Right lobe of liver (tissue), 6 donors: ENCODE data around the gene ERO1B. TPM values are rescaled to one million over a fixed set of nuclear protein-coding genes. Genes with fewer than 3 reads are reported as not detected.
"Not testable (repeated sequence)": the region's sequence is repeated elsewhere in the genome, so short reads cannot be mapped to it uniquely, and the experiment has no call there.

Experiments used
- ATAC-seq, 4 donors: fragments of 200-7000 bp; cut with Tn5 transposase; one replicate each; pipeline ENCODE4 v1.9.1; 2020; ENCODE audit warnings: mild to moderate bottlenecking in 4 of 4, moderate library complexity in 4 of 4
- DNase-seq, 3 donors: peaks; one replicate each; pipeline ENCODE4 v3.0.0-alpha.2; 2020
- H3K27ac ChIP-seq, 3 donors: fragments of 200-600 bp; one replicate each; pipeline ENCODE4 v1.8.0; 2022
- H3K27me3 ChIP-seq, 2 donors: fragments of 200-600 bp; one replicate each; pipeline ENCODE4 v1.8.0; 2022
- H3K36me3 ChIP-seq, 4 donors: fragments of 200-600 bp; sonication (generic) in 1 of 4; one replicate each; pipeline versions ENCODE4 v1.5.1 to v1.8.0; 2017 to 2022; ENCODE audit warnings: control low read depth in 1 of 4
- H3K4me1 ChIP-seq, 4 donors: fragments of 200-600 bp; sonication (generic) in 1 of 4; one replicate each; pipeline versions ENCODE4 v1.5.1 to v1.8.0; 2017 to 2022; ENCODE audit warnings: control low read depth in 1 of 4
- H3K4me3 ChIP-seq, 3 donors: fragments of 200-600 bp; one replicate each; pipeline ENCODE4 v1.8.0; 2022
- H3K9me3 ChIP-seq, 4 donors: fragments of 200-600 bp; sonication (generic) in 1 of 4; one replicate each; pipeline versions ENCODE4 v1.5.1 to v1.8.0; 2017 to 2022; ENCODE audit warnings: control low read depth in 1 of 4
- CTCF ChIP-seq, 4 donors: fragments of 200-600 bp in 3 of 4; fragments of 450-650 bp in 1 of 4; IDR thresholded peaks; one replicate each; pipeline versions ENCODE4 v1.5.1 to v1.8.0; 2016 to 2022; ENCODE audit warnings: antibody characterized with exemption in 4 of 4, mild to moderate bottlenecking in 2 of 4
- POLR2A ChIP-seq: fragments of 450-650 bp; IDR thresholded peaks from one replicate; pipeline ENCODE4 v1.6.1; 2017; ENCODE audit warnings: antibody characterized with exemption, mild to moderate bottlenecking
- WGBS: methylation state at CpG from one replicate; pipeline ENCODE4 v1.1.6; 2018; ENCODE audit warnings: low coverage, low lambda C conversion rate; ENCODE audit not compliant: insufficient coverage; ENCODE audit errors: missing lambda C conversion rate; 5-methylcytosine and 5-hydroxymethylcytosine counted together
- intact Hi-C, 2 donors: fragments of 100-400 bp; cut with DNase I; formaldehyde crosslinking; loops; one replicate each; pipeline versions ENCODE4 v1.11.2 to v1.14.1; 2022
- total RNA-seq, 6 experiments: library from RNA; depleted of rRNA in 2 of 6; stranded (reverse); fragments of >200 nt in 2 of 6; fragmentation: NEBNext Ultra II Directional in 3 of 6; extraction: Animal tissue kit (Norgen Biotek cat#: 25700) in 3 of 6; gene quantifications; one replicate each; pipeline versions ENCODE4 v1.1.0 to v1.2.4, GENCODE V29; 2016 to 2023
- donor health status: DM: no; HTN: yes; CAD: no.
- donor health status: DM: no; HTN: no; CAD: no.
- donor health status: DM: no; HTN: no; CAD: no.
- donor health status: DM: no; HTN: yes; CAD: no.
- donor health status: DM: no; HTN: yes; CAD: no.

Gene ERO1B
- total RNA-seq, 6 experiments from 2014 or later = 8.0 to 22.5 (median 17.1) TPM

- no peak for ATAC-seq
- intact Hi-C loops = no loop called here
- H3K4me1 ChIP-seq = no peaks in the 10 kb centered on the region
- H3K36me3 ChIP-seq = no peaks in the 10 kb centered on the region
- H3K4me3 ChIP-seq = no peak overlapping the region
- no peak for TF ChIP-seq POLR2A
- TF ChIP-seq CTCF (IDR thresholded peaks at IDR 0.05) = no peak
- H3K9me3 ChIP-seq = peaks cover 0 to 11% (median 0%) of the 10 kb centered on the region in 4 donors
- H3K27ac ChIP-seq = no peak overlapping the region
- WGBS = 80% methylated on average over 1 of the region's 1 CpG
- DNase-seq = no peak
- no peaks in the 10 kb centered on the region for H3K27me3 ChIP-seq
Measured at GRCh38 chr1:236320214-236320613, 38.5 kb upstream of the ERO1B start.

- intact Hi-C loops = no loop called here
- ATAC-seq (no peak), DNase-seq (no peak)
- H3K36me3 ChIP-seq = no peaks in the 10 kb centered on the region
- H3K9me3 ChIP-seq = peaks cover 0 to 4% (median 0%) of the 10 kb centered on the region in 4 donors
- H3K27ac ChIP-seq = no peak overlapping the region
- H3K27me3 ChIP-seq = no peaks in the 10 kb centered on the region
- 75% methylated on average over 2 of the region's 2 CpGs for WGBS
- H3K4me3 ChIP-seq = no peak overlapping the region
- no peak for TF ChIP-seq CTCF (IDR thresholded peaks at IDR 0.05)
- no peak for TF ChIP-seq POLR2A
- no peaks in the 10 kb centered on the region for H3K4me1 ChIP-seq
Measured at GRCh38 chr1:236316437-236316836, 34.7 kb upstream of the ERO1B start.

GRCh38 chr1:236315518-236315917, 33.8 kb upstream of the ERO1B start:
- no peak overlapping the region for H3K4me3 ChIP-seq
- ATAC-seq (no peak), DNase-seq (no peak)
- peaks cover 0 to 4% (median 0%) of the 10 kb centered on the region in 4 donors for H3K9me3 ChIP-seq
- no peaks in the 10 kb centered on the region for H3K4me1 ChIP-seq
- H3K27ac ChIP-seq = no peak overlapping the region
- no peaks in the 10 kb centered on the region for H3K36me3 ChIP-seq
- 86% methylated on average over 1 of the region's 2 CpGs for WGBS
- TF ChIP-seq CTCF (IDR thresholded peaks at IDR 0.05) (no peak), POLR2A (no peak)
- H3K27me3 ChIP-seq = no peaks in the 10 kb centered on the region
- intact Hi-C loops = no loop called here

- intact Hi-C loops = no loop called here
- Histone ChIP-seq H3K27me3 (no peaks in the 10 kb centered on the region), H3K36me3 (no peaks in the 10 kb centered on the region), H3K27ac (no peak overlapping the region), H3K9me3 (peaks cover 0 to 3% (median 0%) of the 10 kb centered on the region in 4 donors), H3K4me3 (no peak overlapping the region), H3K4me1 (no peaks in the 10 kb centered on the region)
- ATAC-seq (no peak), DNase-seq (no peak)
- TF ChIP-seq CTCF (IDR thresholded peaks at IDR 0.05) = no peak
- no peak for TF ChIP-seq POLR2A
- 75% methylated on average over 4 of the region's 10 CpGs for WGBS
Measured at GRCh38 chr1:236315092-236315491, 33.3 kb upstream of the ERO1B start.

GRCh38 chr1:236314050-236314449, 32.3 kb upstream of the ERO1B start:
- H3K4me1 ChIP-seq, DNase-seq, H3K9me3 ChIP-seq, H3K36me3 ChIP-seq, H3K4me3 ChIP-seq, H3K27ac ChIP-seq, ATAC-seq, H3K27me3 ChIP-seq, intact Hi-C loops: not testable (repeated sequence)
- WGBS = 87% methylated on average over 4 of the region's 5 CpGs
